ENCODE results near the gene SARNP. TPM values are rescaled to one million over a fixed set of nuclear protein-coding genes. Genes with fewer than 3 reads are reported as not detected.
A peak's percentile ranks its signal among the peaks of the same experiment; 100 is the strongest.

The SARNP gene
- total RNA-seq, 2 experiments from 2014 or later, result 86.1 to 92.0 TPM

- Histone ChIP-seq H3K36me3 (ENCODE audit: insufficient read depth, low read length) (peaks cover 71% of the 10 kb centered on the region), H3K9me3 (ENCODE audit: low read length) (no peaks in the 10 kb centered on the region), H3K9me2 (ENCODE audit: insufficient read depth, low read length) (no peaks in the 10 kb centered on the region), H2AFZ (ENCODE audit: low read length) (no peak overlapping the region), H3K4me1 (ENCODE audit: insufficient read depth, low read length, poor library complexity, severe bottlenecking) (peaks cover 38% of the 10 kb centered on the region), H3K27ac (ENCODE audit: low read depth, low read length, poor library complexity, severe bottlenecking) (peak overlapping the region; percentile 44), H3K4me3 (ENCODE audit: low read depth, low read length, poor library complexity, severe bottlenecking) (peak overlapping the region; percentile 96), H3K79me2 (ENCODE audit: insufficient read depth, low read depth, low read length) (peaks cover 55% of the 10 kb centered on the region), H4K20me1 (ENCODE audit: insufficient read depth, low read length) (no peaks in the 10 kb centered on the region), H3K4me2 (ENCODE audit: low read length) (peak overlapping the region; percentile 96)
- ChIA-PET CTCF (ENCODE audit: unreplicated experiment) (interaction anchor here (0.5 to 0.7 kb wide), 3 partner anchors 158 to 171 kb away, joined by 3 to 12 read pairs (median 3); no protein-coding TSS in a partner anchor), POLR2A (interaction anchor here (0.6 to 1.3 kb wide), 4 partner anchors 60 to 1263 kb away, joined by 3 to 5 read pairs (median 3); no protein-coding TSS in a partner anchor)
- no peak for DNase-seq (ENCODE audit: low spot score)
- no peak for TF ChIP-seq CTCF (conservative IDR thresholded peaks at IDR 0.05; ENCODE audit: low read length)
- TF ChIP-seq EZH2phosphoT487 (IDR thresholded peaks at IDR 0.05; ENCODE audit: borderline replicate concordance, low read depth, low read length), result no peak
- BruUV-seq (replicated peaks), result no TSS peak
- intact Hi-C loops (cut with micrococcal nuclease; ENCODE audit: unreplicated experiment), result no loop called here
These were observed 7.2 kb upstream of the SARNP start for GRCh38 chr12:55824726-55825125.

- no peak for DNase-seq (ENCODE audit: low spot score)
- Histone ChIP-seq H3K4me3 (ENCODE audit: low read depth, low read length, poor library complexity, severe bottlenecking) (no peak overlapping the region), H3K4me1 (ENCODE audit: insufficient read depth, low read length, poor library complexity, severe bottlenecking) (peaks cover 47% of the 10 kb centered on the region), H3K79me2 (ENCODE audit: insufficient read depth, low read depth, low read length) (peaks cover 57% of the 10 kb centered on the region), H3K36me3 (ENCODE audit: insufficient read depth, low read length) (peaks cover 84% of the 10 kb centered on the region), H4K20me1 (ENCODE audit: insufficient read depth, low read length) (peaks cover 6% of the 10 kb centered on the region; the same call in 1 of the 2 replicates), H2AFZ (ENCODE audit: low read length) (no peak overlapping the region), H3K27ac (ENCODE audit: low read depth, low read length, poor library complexity, severe bottlenecking) (peak overlapping the region; percentile 12), H3K9me2 (ENCODE audit: insufficient read depth, low read length) (no peaks in the 10 kb centered on the region), H3K9me3 (ENCODE audit: low read length) (no peaks in the 10 kb centered on the region), H3K4me2 (ENCODE audit: low read length) (0 out of 2 replicates have a peak overlapping the region, but pooled peaks have one; percentile 7)
- POLR2A ChIA-PET, result interaction anchor here (0.6 to 1.3 kb wide), 5 partner anchors 76 to 1770 kb away, joined by 3 to 9 read pairs (median 4); partner anchors contain the start of gene HOXC4
- TF ChIP-seq CTCF (conservative IDR thresholded peaks at IDR 0.05; ENCODE audit: low read length) (no peak), EZH2phosphoT487 (IDR thresholded peaks at IDR 0.05; ENCODE audit: borderline replicate concordance, low read depth, low read length) (no peak)
- CTCF ChIA-PET (ENCODE audit: unreplicated experiment), result interaction anchor here (0.6 kb wide), 2 partner anchors 76 to 82 kb away, joined by 3 to 4 read pairs; no protein-coding TSS in a partner anchor
- no TSS peak for BruUV-seq (replicated peaks)
- intact Hi-C loops (cut with micrococcal nuclease; ENCODE audit: unreplicated experiment), result no loop called here
These were observed 5.9 kb upstream of the SARNP start for GRCh38 chr12:55823419-55823818.

GRCh38 chr12:55822228-55822627 is 4.7 kb upstream of the SARNP start:
- Histone ChIP-seq H3K9me3 (ENCODE audit: low read length) (no peaks in the 10 kb centered on the region), H3K27ac (ENCODE audit: low read depth, low read length, poor library complexity, severe bottlenecking) (no peak overlapping the region), H4K20me1 (ENCODE audit: insufficient read depth, low read length) (peaks cover 7% of the 10 kb centered on the region; the same call in 1 of the 2 replicates), H3K4me1 (ENCODE audit: insufficient read depth, low read length, poor library complexity, severe bottlenecking) (peaks cover 35% of the 10 kb centered on the region), H3K36me3 (ENCODE audit: insufficient read depth, low read length) (peaks cover 76% of the 10 kb centered on the region), H3K4me2 (ENCODE audit: low read length) (no peak overlapping the region), H3K79me2 (ENCODE audit: insufficient read depth, low read depth, low read length) (peaks cover 51% of the 10 kb centered on the region), H3K4me3 (ENCODE audit: low read depth, low read length, poor library complexity, severe bottlenecking) (no peak overlapping the region), H3K9me2 (ENCODE audit: insufficient read depth, low read length) (no peaks in the 10 kb centered on the region), H2AFZ (ENCODE audit: low read length) (no peak overlapping the region)
- ChIA-PET POLR2A (interaction anchor here (0.9 to 1.0 kb wide), 2 partner anchors 75 to 151 kb away, joined by 3 to 4 read pairs; partner anchors contain the start of gene RAB5B), CTCF (ENCODE audit: unreplicated experiment) (no interaction called here)
- TF ChIP-seq CTCF (conservative IDR thresholded peaks at IDR 0.05; ENCODE audit: low read length), result peak; percentile 67
- TF ChIP-seq EZH2phosphoT487 (IDR thresholded peaks at IDR 0.05; ENCODE audit: borderline replicate concordance, low read depth, low read length), result no peak
- intact Hi-C loops (cut with micrococcal nuclease; ENCODE audit: unreplicated experiment), result no loop called here
- BruUV-seq (replicated peaks), result no TSS peak
- no peak for DNase-seq (ENCODE audit: low spot score)
